HG03039 (cell line): Measurements from ENCODE around the gene SMS.
"Not testable (repeated sequence)": the region's sequence is repeated elsewhere in the genome, so short reads cannot be mapped to it uniquely, and the experiment has no call there.

Experiments
- ATAC-seq: cut with Tn5 transposase; IDR thresholded peaks from one replicate; pipeline ENCODE4 v1.9.1; 2021; ENCODE audit warnings: mild to moderate bottlenecking, moderate library complexity; ENCODE audit not compliant: unreplicated experiment

SMS gene

GRCh38 chrX:21950557-21950956, 10.0 kb downstream of the SMS start:
- ATAC-seq = not testable (repeated sequence)

DNA sequence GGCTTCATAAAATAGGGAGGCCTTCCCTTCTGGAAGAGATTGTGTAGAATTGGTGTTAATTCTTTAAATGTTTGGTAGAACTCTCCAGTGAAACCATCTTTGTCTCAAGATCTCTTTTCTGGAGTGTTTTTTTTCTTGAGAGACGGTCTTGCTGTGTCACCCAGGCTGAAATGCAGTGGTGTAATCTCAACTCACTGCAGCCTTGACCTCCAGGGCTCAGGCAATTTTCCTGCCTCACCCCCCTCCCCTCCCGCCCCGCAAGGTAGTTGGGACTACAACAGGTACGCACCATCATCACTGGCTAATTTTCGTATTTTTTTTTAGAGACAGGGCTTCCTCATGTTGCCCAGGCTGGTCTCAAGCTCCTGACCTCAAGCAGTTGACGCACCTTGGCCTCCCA, 12.1 kb downstream of the SMS start:
- no peak for ATAC-seq

GRCh38 chrX:21953195-21953830, 12.8 kb downstream of the SMS start:
- ATAC-seq = not testable (repeated sequence)

DNA sequence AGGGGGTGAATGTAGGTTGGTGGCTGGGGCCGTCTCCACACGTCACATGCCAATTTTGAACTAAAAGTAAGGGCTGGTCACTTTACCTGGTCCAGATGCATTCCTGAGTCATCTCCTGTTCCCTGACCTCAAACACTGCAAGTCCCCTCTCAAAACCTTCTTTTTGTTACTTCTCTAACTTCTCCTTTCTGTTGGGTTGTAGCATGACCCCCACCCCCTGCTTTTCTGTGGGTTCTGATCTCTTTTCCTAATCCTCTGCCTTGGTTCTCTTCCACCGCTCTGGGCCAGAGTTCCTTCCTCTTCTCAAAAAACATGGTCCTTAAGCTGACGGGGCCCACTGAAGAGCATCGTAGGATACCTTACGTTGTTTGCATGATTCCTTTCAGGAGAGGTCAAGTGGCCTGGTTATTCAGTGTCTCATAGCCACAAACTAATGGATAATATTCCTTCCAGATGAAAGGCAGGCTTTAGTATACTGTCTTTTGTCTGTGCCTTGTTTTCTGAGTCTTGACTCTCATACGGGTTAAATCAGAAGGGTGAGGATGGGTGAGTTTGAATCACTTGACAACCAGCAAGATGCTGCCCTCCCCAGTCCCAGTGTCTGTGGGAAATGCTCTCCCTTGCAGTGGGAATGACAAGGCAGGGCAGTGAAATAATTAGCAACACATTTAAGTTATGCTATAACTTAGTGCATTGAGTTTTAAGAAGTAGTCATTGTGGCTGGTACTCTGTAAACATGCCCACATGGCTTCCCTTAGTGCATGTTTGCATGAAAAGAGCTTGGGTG, 15.1 kb downstream of the SMS start:
- ATAC-seq = no peak

GRCh38 chrX:21956783-21957182, 16.3 kb downstream of the SMS start:
- ATAC-seq = no peak

DNA sequence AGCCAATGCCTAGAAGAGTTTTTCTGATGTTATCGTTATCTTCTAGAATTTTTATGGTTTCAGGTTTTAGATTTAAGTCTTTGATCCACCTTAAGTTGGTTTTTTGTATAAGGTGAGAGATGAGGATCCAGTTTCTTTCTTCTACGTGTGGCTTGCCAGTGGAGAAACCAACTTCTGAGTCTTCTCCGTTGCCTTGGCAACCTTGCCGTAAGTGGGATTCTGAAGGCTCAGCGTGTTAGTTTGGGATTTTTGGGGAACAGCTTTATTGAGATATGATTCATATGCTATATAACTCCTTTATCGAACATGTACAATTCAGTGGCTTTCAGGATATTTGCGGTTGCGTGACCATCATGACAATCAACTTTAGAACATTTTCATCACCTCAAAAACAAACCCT, 17.7 kb downstream of the SMS start:
- no peak for ATAC-seq

DNA sequence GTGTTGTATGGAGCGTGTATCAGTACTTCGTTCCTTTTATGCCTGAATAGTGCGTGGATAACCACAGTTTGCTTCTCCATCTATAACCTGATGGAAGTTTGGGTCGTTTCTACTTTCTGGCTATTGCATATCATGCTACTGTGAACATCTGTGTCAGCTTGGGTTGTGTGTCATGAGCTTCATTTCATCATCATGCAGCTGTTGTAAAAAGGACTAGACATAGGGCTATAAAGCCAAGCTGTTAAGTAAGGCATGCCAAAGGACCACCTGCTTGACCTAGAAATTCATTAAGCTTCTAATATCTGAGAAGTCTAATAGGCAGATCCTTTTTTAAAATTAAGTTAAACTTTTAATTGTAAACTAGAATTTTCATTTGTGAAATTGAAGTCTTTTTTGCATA, 18.4 kb downstream of the SMS start:
- ATAC-seq = no peak

DNA sequence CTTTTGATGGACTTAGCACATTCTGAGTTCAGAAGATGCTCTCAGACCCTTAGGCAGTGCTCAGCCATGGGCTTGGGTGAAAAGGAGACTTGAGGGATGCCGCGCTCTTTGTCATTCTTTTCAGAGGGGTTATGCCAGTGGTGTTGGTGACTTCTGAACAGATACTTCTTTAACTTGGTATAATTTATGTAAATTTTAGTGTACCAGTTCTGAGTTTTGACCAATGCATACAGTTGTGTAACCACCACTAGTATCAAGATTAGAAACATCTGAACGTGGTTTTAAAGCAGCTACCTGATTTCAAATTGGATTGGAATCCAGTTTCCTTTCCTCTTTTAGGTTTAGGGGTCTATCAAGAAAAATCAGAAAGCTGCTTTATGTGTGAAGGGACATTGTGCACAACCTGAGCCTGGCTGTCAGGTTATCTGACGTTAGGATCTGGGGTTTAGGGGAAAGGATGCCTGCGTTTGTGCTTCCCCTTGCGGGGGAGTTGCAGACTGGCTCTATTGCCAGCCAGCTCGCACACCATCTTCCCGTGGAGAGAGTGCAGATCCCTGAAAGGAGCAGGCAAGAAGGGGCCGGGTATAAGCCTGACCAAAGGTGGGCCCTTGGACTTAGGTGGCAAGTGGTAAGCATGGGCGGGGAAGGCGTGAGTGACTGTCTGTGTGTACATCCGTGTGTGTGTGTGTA, 19.0 kb downstream of the SMS start:
- no peak for ATAC-seq

DNA sequence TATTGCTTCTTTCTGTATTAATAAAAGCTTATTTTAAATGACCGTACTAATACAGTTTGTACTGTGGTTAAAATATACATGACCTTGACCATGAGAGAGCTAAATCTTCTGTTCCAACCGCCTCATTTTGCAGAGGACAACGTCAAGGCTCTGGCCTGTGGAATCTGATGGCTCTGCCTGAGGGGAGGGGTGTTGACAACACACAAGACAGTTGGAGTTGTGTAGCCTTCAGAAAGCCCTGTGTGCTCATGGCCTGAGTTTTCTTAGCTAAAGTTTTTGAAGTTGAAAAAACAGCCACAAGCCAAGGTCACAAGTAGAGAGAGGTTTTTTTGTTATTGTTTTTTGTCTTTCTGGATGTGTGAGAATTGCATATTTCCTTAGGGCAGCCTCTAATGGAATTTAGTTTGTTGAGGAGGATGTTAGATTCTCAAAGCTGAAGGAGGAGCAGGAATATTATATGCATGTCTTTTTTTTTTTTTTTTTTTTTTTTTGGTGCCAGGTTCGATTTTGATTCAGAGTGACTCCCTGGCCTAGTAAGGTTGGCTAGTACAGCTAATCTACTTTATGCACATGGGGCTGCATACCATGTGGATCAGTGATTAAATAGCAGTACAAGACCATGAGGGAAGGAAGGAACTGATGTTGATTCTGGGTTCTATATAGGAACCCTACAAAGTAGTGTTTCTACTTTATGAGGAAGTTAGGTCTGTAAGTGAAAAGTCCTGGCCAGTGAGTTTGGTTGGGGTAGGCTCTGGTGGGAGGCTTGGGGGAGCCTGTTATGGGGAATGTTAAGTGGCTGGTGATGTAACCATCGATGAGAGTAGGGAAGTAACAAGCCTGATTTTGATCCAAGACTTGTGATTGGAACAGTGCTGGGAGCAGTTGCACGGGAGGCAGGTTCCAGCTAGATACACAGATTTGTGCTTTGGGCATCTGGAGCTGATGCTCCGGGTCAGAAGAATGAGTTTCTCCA, 20.3 kb downstream of the SMS start:
- no peak for ATAC-seq

DNA sequence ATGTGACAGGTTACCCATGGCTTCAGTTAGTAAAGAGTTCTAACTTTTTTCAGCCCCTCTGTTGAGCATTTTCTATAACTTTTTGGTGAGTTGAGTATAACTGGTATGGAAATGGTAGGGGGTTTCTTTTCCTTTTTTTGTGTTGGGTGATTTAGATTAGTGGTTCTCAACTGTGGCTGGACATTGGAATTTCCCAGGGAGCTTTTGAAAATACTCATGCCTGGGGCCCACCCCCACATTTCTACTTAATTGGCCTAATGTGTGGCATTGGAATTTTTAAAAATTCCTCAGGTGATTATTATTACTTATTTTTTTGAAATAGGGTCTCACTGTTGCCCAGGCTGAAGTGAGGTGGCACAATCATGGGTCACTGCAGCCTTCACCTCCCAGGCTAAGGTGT, 21.9 kb downstream of the SMS start:
- ATAC-seq = no peak

- no peak for ATAC-seq
Observed at GRCh38 chrX:21963269-21963668, 22.8 kb downstream of the SMS start.

- ATAC-seq = no peak
Observed at GRCh38 chrX:21963731-21964405, 23.4 kb downstream of the SMS start.

GRCh38 chrX:21966866-21967265, 26.4 kb downstream of the SMS start:
- ATAC-seq = no peak

- ATAC-seq = no peak
Observed at GRCh38 chrX:21968333-21968732, 27.8 kb downstream of the SMS start.

DNA sequence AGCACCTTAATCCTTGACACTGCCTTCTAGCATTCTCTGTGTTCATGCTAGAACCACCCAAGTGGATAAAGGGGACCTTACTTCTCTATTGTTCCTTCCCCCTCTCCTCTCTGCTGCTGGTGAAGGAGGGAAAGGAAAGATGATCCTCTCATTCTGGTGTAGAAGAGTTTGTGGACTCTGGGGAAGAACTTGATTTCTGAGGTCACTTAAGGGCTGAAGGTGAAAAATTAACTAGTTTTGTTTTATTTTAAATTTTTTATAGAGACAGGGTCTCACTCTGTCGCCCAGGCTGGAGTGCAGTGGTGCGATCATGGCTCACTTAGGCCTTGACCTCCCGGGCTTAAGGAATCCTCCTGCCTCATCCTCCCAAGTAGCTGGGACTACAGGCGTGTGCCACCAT, 29.8 kb downstream of the SMS start:
- no peak for ATAC-seq

DNA sequence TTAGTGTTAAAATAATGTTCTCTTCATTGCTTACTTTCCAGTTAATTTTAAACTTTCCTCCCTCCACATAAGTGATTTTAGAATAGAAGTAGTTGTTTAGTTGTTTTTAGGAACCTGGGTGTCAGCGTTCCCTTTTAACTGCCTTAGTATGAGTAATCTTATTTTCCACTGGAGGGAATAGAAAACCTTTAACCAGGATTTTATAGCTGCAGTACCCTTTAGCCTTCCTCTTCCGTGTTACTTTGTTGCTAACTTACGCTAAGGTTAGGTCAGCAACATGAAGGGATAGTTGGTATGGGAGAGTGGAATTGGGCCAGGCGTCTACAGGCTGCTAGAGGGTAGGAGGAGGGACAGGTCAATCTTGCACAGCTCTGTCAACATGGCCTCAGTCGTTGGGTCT, 31.5 kb downstream of the SMS start:
- no peak for ATAC-seq

- no peak for ATAC-seq
Observed at GRCh38 chrX:21972721-21973120, 32.2 kb downstream of the SMS start.

DNA sequence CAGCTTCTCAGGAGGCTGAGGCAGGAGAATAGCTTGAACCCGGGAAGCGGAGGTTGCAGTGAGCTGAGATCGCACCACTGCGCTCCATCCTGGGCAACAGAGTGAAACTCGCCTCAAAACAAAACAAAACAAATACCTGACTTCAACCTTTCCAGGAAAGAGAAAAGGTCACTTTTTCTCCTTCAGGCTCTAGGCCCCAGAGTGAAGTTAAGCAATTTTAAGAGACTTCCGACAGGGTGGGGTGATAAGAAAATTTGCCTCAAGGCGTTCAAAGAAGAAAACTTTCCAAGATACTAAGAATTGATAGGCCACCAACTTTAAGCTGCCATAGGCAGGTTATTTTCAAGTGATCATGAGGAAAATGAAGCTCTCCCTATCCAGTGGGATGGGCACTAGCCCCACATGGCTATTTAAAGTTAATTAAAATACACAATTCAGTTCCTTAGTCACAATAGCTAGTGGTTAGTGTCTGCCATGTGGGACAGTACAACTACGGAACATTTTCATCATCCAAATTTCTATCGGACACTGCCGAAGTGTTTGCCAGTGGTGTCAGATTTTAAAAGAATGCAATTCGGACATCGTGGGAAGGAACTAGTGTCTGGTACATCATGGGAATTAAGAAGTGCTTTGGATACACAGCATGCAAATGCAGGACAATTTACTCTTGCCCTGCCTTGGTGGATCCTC, 33.0 kb downstream of the SMS start:
- no peak for ATAC-seq

- ATAC-seq = peak; percentile 58
Observed at GRCh38 chrX:21974011-21974385, 33.5 kb downstream of the SMS start.

DNA sequence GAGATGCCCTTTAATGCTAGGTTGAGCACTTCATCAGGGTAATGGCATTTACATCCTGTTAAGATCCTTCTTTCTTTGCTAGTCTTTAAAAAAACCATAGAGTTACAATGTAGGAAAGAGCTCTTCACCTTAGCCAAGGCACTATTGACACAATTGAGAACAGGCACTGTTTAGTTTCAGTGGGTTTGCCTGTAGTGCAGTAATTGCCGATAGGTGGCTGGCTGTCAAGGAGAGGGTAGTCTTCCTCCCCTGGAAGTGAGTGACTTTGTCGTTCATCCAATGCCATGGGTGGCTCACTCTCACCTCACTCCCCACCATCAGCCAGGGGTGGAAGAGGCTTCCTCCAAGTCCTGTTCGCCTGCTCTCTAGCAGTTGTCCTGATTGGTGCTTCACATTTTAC, 34.7 kb downstream of the SMS start:
- ATAC-seq = no peak
